AG08395 (cell line): ENCODE results near the gene UBN2.

Experiments
- DNase-seq: peaks from one replicate; pipeline ENCODE4 v3.0.0; 2012; ENCODE audit warnings: mixed read lengths, low spot score

UBN2 gene

GRCh38 chr7:139231513-139232376 is 708 bp downstream of the UBN2 start:
- DNase-seq, result peak; percentile 41

GRCh38 chr7:139232377-139232717 is 1.3 kb downstream of the UBN2 start:
- no peak for DNase-seq

GRCh38 chr7:139232904-139233303 is 1.9 kb downstream of the UBN2 start:
- DNase-seq, result peak; percentile 29

- DNase-seq, result no peak
Observed at GRCh38 chr7:139241258-139241657, 10.2 kb downstream of the UBN2 start.

- DNase-seq, result peak; percentile 30
Observed at GRCh38 chr7:139242741-139243281, 11.8 kb downstream of the UBN2 start.

- DNase-seq, result no peak
Observed at GRCh38 chr7:139245401-139245800, 14.4 kb downstream of the UBN2 start.

- no peak for DNase-seq
Observed at GRCh38 chr7:139246494-139246893, 15.5 kb downstream of the UBN2 start.

GRCh38 chr7:139246905-139247304 is 15.9 kb downstream of the UBN2 start:
- peak; percentile 61 for DNase-seq

GRCh38 chr7:139249179-139249810 is 18.3 kb downstream of the UBN2 start:
- no peak for DNase-seq

GRCh38 chr7:139252451-139252850 is 21.4 kb downstream of the UBN2 start:
- DNase-seq, result no peak

- no peak for DNase-seq
Observed at GRCh38 chr7:139254281-139254680, 23.2 kb downstream of the UBN2 start.

GRCh38 chr7:139254728-139255127 is 23.7 kb downstream of the UBN2 start:
- no peak for DNase-seq

- no peak for DNase-seq
Observed at GRCh38 chr7:139255290-139255689, 24.3 kb downstream of the UBN2 start.

GRCh38 chr7:139259142-139259541 is 28.1 kb downstream of the UBN2 start:
- no peak for DNase-seq

GRCh38 chr7:139264220-139264619 is 33.2 kb downstream of the UBN2 start:
- no peak for DNase-seq

- DNase-seq, result no peak
Observed at GRCh38 chr7:139265673-139266072, 34.6 kb downstream of the UBN2 start.

- DNase-seq, result no peak
Observed at GRCh38 chr7:139271718-139272628, 40.9 kb downstream of the UBN2 start.

GRCh38 chr7:139284252-139284896 is 53.3 kb downstream of the UBN2 start:
- DNase-seq, result no peak

GRCh38 chr7:139286144-139286543 is 55.1 kb downstream of the UBN2 start:
- DNase-seq, result no peak

GRCh38 chr7:139292821-139293220 is 61.8 kb downstream of the UBN2 start:
- no peak for DNase-seq

- no peak for DNase-seq
Observed at GRCh38 chr7:139293534-139293933, 62.5 kb downstream of the UBN2 start.

- no peak for DNase-seq
Observed at GRCh38 chr7:139294241-139294640, 63.2 kb downstream of the UBN2 start.
